Peyer's patch (tissue), 4 donors: ENCODE measurements around the gene TCF7L2.

Experiments used
- POLR2A ChIP-seq, 2 donors: fragments of 450-650 bp; IDR thresholded peaks; one replicate each; pipeline ENCODE4 v1.5.1; 2017; ENCODE audit warnings: antibody characterized with exemption in 2 of 2, mild to moderate bottlenecking in 2 of 2, moderate library complexity in 2 of 2
- TF ChIP-seq, protein P1 (sequence below), 6 experiments: fragments of 450-650 bp in 4 of 6; fragments of 200-600 bp in 2 of 6; sonication (generic) in 1 of 6; IDR thresholded peaks; one replicate each; pipeline ENCODE4 v1.5.1; 2017 to 2019; ENCODE audit warnings: antibody characterized with exemption in 6 of 6, mild to moderate bottlenecking in 3 of 6, moderate library complexity in 1 of 6

- TF ChIP-seq, protein P1, sequence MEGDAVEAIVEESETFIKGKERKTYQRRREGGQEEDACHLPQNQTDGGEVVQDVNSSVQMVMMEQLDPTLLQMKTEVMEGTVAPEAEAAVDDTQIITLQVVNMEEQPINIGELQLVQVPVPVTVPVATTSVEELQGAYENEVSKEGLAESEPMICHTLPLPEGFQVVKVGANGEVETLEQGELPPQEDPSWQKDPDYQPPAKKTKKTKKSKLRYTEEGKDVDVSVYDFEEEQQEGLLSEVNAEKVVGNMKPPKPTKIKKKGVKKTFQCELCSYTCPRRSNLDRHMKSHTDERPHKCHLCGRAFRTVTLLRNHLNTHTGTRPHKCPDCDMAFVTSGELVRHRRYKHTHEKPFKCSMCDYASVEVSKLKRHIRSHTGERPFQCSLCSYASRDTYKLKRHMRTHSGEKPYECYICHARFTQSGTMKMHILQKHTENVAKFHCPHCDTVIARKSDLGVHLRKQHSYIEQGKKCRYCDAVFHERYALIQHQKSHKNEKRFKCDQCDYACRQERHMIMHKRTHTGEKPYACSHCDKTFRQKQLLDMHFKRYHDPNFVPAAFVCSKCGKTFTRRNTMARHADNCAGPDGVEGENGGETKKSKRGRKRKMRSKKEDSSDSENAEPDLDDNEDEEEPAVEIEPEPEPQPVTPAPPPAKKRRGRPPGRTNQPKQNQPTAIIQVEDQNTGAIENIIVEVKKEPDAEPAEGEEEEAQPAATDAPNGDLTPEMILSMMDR (IDR thresholded peaks at IDR 0.05), result no peak
- no peak for TF ChIP-seq POLR2A (IDR thresholded peaks at IDR 0.05)
Measured at GRCh38 chr10:113113918-113114317, 163.9 kb downstream of the TCF7L2 start.
